Fibroblast of lung (primary cell): ENCODE measurements around the gene ASAP2.

Experiments
- EZH2 ChIP-seq: IDR thresholded peaks from 2 replicates; pipeline ENCODE4 v1.5.1; 2012; ENCODE audit warnings: low read length, control low read depth, mild to moderate bottlenecking; ENCODE audit errors: missing control alignments
- TF ChIP-seq, protein P1 (sequence below), 2 donors: IDR thresholded peaks in 1 of 2; conservative IDR thresholded peaks in 1 of 2; 1 replicate in 1 of 2; 2 replicates in 1 of 2; pipeline ENCODE4 v1.5.1; 2011 to 2012; ENCODE audit warnings: low read length in 2 of 2, control low read depth in 1 of 2, inconsistent platforms in 1 of 2, low read depth in 1 of 2, mild to moderate bottlenecking in 1 of 2

DNA sequence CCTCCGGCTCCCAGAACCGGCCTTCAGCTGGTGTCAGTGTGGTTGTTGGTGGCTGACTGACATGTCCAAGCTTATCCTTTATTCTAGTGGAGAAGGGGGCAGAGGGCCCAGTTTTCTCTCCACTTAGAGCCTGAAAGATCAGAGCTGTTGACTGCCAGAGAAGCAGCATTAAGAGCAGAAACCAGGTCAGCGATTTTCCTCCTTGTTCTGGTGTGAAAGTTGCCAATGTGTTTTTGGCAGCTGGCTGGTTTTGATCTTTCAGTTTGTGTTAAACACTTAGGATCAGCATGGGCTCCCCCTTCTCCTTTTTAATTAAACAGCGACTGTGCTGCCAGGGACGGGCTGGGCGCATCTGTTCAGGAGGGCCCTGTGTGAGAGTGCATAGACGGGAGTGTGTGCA is 100.9 kb downstream of the ASAP2 start:
- TF ChIP-seq, protein P1, sequence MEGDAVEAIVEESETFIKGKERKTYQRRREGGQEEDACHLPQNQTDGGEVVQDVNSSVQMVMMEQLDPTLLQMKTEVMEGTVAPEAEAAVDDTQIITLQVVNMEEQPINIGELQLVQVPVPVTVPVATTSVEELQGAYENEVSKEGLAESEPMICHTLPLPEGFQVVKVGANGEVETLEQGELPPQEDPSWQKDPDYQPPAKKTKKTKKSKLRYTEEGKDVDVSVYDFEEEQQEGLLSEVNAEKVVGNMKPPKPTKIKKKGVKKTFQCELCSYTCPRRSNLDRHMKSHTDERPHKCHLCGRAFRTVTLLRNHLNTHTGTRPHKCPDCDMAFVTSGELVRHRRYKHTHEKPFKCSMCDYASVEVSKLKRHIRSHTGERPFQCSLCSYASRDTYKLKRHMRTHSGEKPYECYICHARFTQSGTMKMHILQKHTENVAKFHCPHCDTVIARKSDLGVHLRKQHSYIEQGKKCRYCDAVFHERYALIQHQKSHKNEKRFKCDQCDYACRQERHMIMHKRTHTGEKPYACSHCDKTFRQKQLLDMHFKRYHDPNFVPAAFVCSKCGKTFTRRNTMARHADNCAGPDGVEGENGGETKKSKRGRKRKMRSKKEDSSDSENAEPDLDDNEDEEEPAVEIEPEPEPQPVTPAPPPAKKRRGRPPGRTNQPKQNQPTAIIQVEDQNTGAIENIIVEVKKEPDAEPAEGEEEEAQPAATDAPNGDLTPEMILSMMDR (conservative IDR thresholded peaks at IDR 0.05 in 1 of 2, IDR thresholded peaks at IDR 0.05 in 1 of 2; ENCODE audit: low read depth in 1 of 2, low read length in 2 of 2) = no peak
- no peak for TF ChIP-seq EZH2
